D721Med (cell line): ENCODE data around the gene FLII.

ENCODE experiments used
- DNase-seq: peaks from one replicate; pipeline ENCODE4 v3.0.0; 2011; ENCODE audit warnings: low spot score; ENCODE audit not compliant: insufficient read length
- FAIRE-seq: peaks from 2 replicates; lab custom pipeline; 2011; peaks lifted over from hg19 to GRCh38; lab: Jason Lieb, UNC
- CTCF ChIP-seq: IDR thresholded peaks from 2 replicates; pipeline ENCODE4 v1.5.1; 2012; ENCODE audit warnings: mild to moderate bottlenecking, control low read depth; ENCODE audit not compliant: insufficient read depth; ENCODE audit errors: missing control alignments

FLII gene

DNA sequence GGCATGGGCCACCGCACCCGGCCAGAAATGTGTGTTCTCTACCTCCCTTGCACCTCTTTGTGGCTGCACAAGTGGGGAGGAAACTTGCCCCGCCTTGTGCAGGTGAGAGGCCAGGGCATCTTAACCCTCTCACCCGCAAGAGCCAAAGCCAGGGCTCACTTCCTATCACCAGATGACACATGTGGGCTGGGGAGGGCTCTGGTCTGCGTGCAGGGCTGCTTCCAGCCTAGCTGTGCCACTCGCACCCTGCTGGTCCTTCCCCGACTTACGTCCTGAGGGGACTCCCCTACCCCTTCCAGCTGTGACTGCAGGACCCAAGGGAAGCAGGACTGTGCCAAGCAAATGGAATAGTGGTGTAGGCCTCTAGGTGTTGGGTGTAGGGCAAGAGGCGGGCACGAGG, 8.8 kb upstream of the FLII start:
- no peak for DNase-seq
- no peak for TF ChIP-seq CTCF
- FAIRE-seq: no peak

- DNase-seq (no peak), FAIRE-seq (no peak)
- TF ChIP-seq CTCF: no peak
Measured at GRCh38 chr17:18263885-18264682, 5.5 kb upstream of the FLII start.

DNA sequence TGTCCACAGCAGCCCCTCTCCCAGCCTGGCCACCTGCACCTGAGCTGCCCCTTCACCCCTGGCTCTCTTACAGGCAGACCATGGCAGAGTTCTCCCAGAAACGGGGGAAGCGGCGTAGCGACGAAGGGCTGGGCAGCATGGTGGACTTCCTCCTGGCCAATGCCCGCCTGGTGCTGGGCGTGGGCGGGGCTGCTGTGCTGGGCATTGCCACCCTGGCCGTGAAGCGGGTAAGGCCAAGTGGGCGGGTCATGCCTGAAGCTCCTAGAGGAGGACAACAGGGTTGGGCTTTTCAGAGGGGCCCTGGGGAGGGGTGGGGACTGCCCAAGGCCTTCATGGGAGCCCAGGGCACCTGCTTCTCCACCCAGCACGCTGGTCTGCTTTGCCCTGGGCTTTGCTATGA, 4.1 kb upstream of the FLII start:
- no peak for DNase-seq
- FAIRE-seq: no peak
- no peak for TF ChIP-seq CTCF

DNA sequence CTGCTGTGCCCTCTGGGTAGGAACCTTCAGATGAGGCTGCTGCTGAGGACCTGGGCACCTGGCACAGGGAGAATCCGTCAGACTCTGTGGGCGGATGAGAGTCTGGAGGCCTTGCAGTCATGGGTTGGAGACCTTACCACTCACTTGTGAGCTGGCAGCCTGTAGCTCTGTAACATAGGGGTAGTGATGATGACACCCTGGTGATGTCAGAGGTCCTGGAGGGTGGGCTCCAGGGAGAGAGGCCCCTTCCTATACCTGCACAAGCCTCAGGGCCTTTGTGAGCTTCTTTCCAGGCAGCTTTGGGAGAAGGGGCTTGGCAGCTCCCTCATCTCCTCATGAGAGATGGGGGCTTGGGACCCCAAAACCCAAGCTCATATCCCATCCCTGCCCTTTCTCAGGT, 3.6 kb upstream of the FLII start:
- no peak for TF ChIP-seq CTCF
- DNase-seq (no peak), FAIRE-seq (no peak)

GRCh38 chr17:18261659-18262058, 3.1 kb upstream of the FLII start:
- no peak for DNase-seq
- FAIRE-seq: no peak
- no peak for TF ChIP-seq CTCF

- DNase-seq (no peak), FAIRE-seq (no peak)
- no peak for TF ChIP-seq CTCF
Measured at GRCh38 chr17:18261146-18261515, 2.6 kb upstream of the FLII start.
